Aorta (tissue), 5 donors: ENCODE data around the gene NXPE3. TPM values are rescaled to one million over a fixed set of nuclear protein-coding genes. Genes with fewer than 3 reads are reported as not detected.
A peak's percentile ranks its signal among the peaks of the same experiment; 100 is the strongest.

Source experiments
- ATAC-seq: fragments of 200-7000 bp; cut with Tn5 transposase; one replicate; pipeline ENCODE4 v1.9.1; 2022; ENCODE audit warnings: moderate library complexity; ENCODE audit not compliant: low FRiP score
- DNase-seq, 2 donors: peaks; one replicate each; pipeline ENCODE4 v3.0.0-alpha.2; 2020
- H3K27ac ChIP-seq, 2 donors: one replicate each; pipeline ENCODE4 v1.5.1; 2013; ENCODE audit warnings: low read length in 2 of 2, mild to moderate bottlenecking in 2 of 2, moderate library complexity in 2 of 2, control low read depth in 1 of 2, inconsistent platforms in 1 of 2, low read depth in 1 of 2
- H3K27me3 ChIP-seq, 2 donors: one replicate each; pipeline ENCODE4 v1.6.1; 2013; ENCODE audit warnings: control low read depth in 1 of 2, low read length in 1 of 2, mild to moderate bottlenecking in 1 of 2, moderate library complexity in 1 of 2; ENCODE audit not compliant: insufficient read depth in 2 of 2, control insufficient read depth in 1 of 2
- H3K36me3 ChIP-seq, 2 donors: one replicate each; pipeline ENCODE4 v1.6.1; 2013; ENCODE audit warnings: control low read depth in 1 of 2, low read length in 1 of 2, mild to moderate bottlenecking in 1 of 2; ENCODE audit not compliant: insufficient read depth in 2 of 2, control insufficient read depth in 1 of 2
- H3K4me1 ChIP-seq, 2 donors: one replicate each; pipeline ENCODE4 v1.6.1; 2013; ENCODE audit warnings: low read length in 2 of 2, control low read depth in 1 of 2, mild to moderate bottlenecking in 1 of 2, moderate library complexity in 1 of 2; ENCODE audit not compliant: insufficient read depth in 2 of 2, control insufficient read depth in 1 of 2
- H3K4me3 ChIP-seq, 2 donors: one replicate each; pipeline ENCODE4 v1.5.1; 2013; ENCODE audit warnings: low read length in 2 of 2, control low read depth in 1 of 2, mild to moderate bottlenecking in 1 of 2
- H3K9me3 ChIP-seq: one replicate; pipeline ENCODE4 v1.6.1; 2013; ENCODE audit warnings: mild to moderate bottlenecking, low read length; ENCODE audit not compliant: control insufficient read depth
- WGBS, 2 donors: extraction: QIAGEN DNeasy Blood & Tissue Kit; methylation state at CpG; one replicate each; pipeline ENCODE4 v1.1.7; 2013; 5-methylcytosine and 5-hydroxymethylcytosine counted together
- intact Hi-C, 2 donors: fragments of 100-400 bp; cut with DNase I; formaldehyde crosslinking; loops; one replicate each; pipeline versions ENCODE4 v1.14.2 to v1.15.0; 2022
- polyA plus RNA-seq, 2 donors: library from polyadenylated mRNA; stranded (reverse); fragments of 200-250 nt; gene quantifications; one replicate each; pipeline ENCODE4 v1.2.3, GENCODE V29; 2013
- total RNA-seq, 2 donors: library from RNA; stranded (reverse); fragmentation: NEBNext Ultra II Directional; extraction: Animal tissue kit (Norgen Biotek cat#: 25700); gene quantifications; one replicate each; pipeline ENCODE4 v1.2.1, GENCODE V29; 2021
- donor health status: healthy with polysubstance abuse.
- donor health status: Bipolar disorder and iron deficiency.
- donor health status: DM: no; HTN: no; CAD: no.
- donor health status: DM: no; HTN: no; CAD: no.
- donor health status: DM: yes; HTN: yes; CAD: no.

Gene NXPE3
- total and polyA plus RNA-seq, 4 donors, result 6.4 to 27.2 (median 18.1) TPM

DNA sequence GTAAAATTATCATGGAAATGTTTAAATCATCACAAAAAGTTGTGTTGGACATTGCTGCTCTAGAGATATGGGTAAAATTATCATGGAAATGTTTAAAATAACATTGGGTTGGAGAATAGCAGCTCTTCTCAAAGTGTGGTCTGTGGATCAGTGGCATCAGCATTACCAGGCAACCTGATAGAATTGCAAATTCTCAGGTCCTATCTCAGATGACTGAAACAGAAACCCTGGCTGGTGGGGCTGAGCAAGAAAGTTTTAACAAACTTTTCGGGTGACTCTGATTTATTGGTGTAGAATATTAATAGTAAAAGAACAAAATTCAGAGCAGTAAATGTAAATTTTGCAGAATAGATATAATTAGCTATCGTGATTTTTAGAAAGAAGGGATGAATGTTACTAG lies 28.9 kb downstream of the NXPE3 start:
- intact Hi-C loops, result loop anchor here in 1 of 2 donors (5.0 kb wide), 1 partner anchor 724 kb away; no protein-coding TSS in a partner anchor
- DNase-seq (no peak), ATAC-seq (no peak)
- Histone ChIP-seq H3K4me3 (no peak overlapping the region), H3K9me3 (no peaks in the 10 kb centered on the region), H3K36me3 (no peaks in the 10 kb centered on the region), H3K27ac (no peak overlapping the region), H3K27me3 (no peaks in the 10 kb centered on the region), H3K4me1 (no peaks in the 10 kb centered on the region)
- WGBS, 2 donors, result 87 to 90% methylated on average over 2 of the region's 2 CpGs

DNA sequence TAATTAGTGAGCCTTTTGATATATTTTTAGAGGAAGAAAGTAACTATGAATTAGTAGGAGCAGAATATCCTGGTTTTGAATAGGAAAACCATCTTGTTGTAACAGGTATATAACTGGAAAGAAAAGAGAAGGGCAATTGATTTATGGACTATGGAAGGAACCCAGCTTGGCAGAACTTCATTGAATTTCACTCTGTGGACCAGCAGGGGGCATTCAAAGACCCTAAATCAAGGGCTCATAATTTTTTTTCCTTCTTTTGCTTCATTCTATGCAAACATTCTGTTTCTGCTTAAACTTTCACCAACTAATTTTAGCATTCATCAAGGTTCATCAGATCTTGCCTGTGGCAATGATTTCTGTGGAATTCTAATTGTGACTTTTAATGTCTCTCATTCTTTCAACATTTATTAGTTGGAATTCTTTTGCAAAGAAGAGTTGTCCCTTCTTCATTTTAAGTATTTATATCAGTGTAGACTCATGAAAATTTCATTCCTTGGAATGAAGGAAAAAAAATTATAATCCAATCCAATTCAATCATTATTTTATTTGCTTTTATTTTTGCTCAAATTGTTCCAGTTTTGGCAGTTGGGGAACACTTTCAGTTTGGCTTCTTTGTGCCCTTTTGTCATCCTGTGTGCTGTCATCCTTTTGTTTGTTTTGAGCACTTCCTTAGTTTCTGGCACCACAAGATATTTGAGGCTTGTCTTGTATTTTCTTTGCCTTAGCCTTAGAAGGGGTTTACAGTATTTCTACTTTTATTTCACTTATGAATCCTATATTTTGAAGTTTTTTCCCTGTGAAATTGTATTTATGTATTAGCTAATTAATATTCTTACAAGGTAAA lies 30.4 kb downstream of the NXPE3 start:
- Histone ChIP-seq H3K4me1 (no peaks in the 10 kb centered on the region), H3K9me3 (no peaks in the 10 kb centered on the region), H3K36me3 (no peaks in the 10 kb centered on the region), H3K27ac (no peak overlapping the region), H3K27me3 (no peaks in the 10 kb centered on the region), H3K4me3 (no peak overlapping the region)
- DNase-seq (no peak), ATAC-seq (peak; percentile 60)
- intact Hi-C loops, result loop anchor here (1.0 to 10.0 kb wide), 5 partner anchors 38 to 725 kb away; partner anchors contain the start of gene NFKBIZ (in 1 of the 2)

DNA sequence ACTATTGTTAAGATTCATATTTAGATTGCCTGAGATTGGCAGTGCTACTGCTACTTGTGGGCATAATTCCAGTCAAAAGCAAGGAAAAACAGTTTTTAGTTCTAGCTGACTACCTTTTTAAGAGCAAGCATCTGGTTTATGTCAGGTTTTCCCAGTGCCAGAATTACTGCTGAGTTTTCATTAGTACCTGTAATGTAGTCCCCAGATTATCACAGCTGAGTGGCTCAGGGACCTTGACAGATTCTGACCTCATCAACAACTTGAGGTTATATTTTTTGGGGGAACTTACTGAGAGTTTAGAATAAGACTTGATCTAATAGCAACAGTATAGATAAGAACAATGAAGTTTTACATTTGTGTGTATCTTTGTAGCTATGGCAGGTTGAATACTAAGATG lies 31.0 kb downstream of the NXPE3 start:
- intact Hi-C loops, result loop anchor here (2.0 to 10.0 kb wide), 3 partner anchors 37 to 725 kb away; partner anchors contain the start of gene NFKBIZ (in 1 of the 2)
- Histone ChIP-seq H3K27me3 (no peaks in the 10 kb centered on the region), H3K27ac (no peak overlapping the region), H3K4me3 (no peak overlapping the region), H3K9me3 (no peaks in the 10 kb centered on the region), H3K4me1 (no peaks in the 10 kb centered on the region), H3K36me3 (no peaks in the 10 kb centered on the region)
- ATAC-seq, result no peak
- DNase-seq, result no peak

DNA sequence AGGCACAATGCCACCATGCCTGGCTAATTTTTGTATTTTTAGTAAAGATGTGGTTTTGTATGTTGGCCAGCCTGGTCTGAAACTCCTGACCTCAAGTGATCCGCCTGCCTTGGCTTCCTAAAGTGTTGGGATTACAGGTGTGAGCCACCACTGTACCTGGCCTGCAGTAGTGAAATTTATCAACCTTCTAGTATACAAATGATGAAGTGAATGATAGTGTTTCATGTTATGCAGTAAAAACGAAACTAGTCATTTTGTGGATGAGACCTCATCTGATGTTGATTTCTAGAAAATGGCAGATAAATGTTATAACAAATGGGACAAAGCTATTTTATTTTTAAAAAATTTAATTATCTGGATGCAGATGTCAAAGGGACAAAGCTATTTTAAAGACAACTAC lies 32.9 kb downstream of the NXPE3 start:
- no peak for ATAC-seq
- no peaks in the 10 kb centered on the region for H3K9me3 ChIP-seq
- no peaks in the 10 kb centered on the region for H3K36me3 ChIP-seq
- no peak overlapping the region for H3K27ac ChIP-seq
- no peak overlapping the region for H3K4me3 ChIP-seq
- intact Hi-C loops, result loop anchor here (2.0 to 10.0 kb wide), 3 partner anchors 35 to 723 kb away; partner anchors contain the start of gene NFKBIZ (in 1 of the 2)
- no peaks in the 10 kb centered on the region for H3K27me3 ChIP-seq
- WGBS, 2 donors, result 93 to 94% methylated on average over 2 of the region's 2 CpGs
- H3K4me1 ChIP-seq, result no peaks in the 10 kb centered on the region
- no peak for DNase-seq

DNA sequence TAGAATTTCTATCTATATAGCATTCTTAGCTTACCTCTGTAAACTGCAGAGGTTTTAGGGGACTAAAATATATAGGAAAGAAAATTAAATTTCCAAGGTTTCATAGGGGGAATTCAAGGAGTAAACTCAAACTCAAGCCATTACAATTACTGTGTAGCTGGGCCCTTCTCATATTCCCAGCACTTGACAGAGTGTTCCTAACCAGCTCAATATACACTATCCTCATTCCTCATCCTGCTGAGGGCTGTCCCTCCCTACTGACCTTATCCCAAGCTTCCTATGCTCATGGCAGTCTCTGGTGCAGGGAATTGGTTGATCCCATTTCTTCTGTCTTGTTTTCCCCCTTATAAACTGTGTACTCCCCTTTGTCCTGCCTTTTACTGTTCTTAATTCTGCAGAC lies 33.9 kb downstream of the NXPE3 start:
- intact Hi-C loops, result loop anchor here (5.0 to 10.0 kb wide), 2 partner anchors 34 to 722 kb away; partner anchors contain the start of gene NFKBIZ (in 1 of the 2)
- H3K27me3 ChIP-seq, result no peaks in the 10 kb centered on the region

GRCh38 chr3:101813817-101814440 lies 34.9 kb downstream of the NXPE3 start:
- no peaks in the 10 kb centered on the region for H3K27me3 ChIP-seq
- WGBS, 2 donors, result 57 to 59% methylated on average over 7 of the region's 7 CpGs
- H3K4me1 ChIP-seq, result no peaks in the 10 kb centered on the region
- H3K4me3 ChIP-seq, result no peak overlapping the region
- no peaks in the 10 kb centered on the region for H3K36me3 ChIP-seq
- intact Hi-C loops, result loop anchor here (5.0 to 10.0 kb wide), 2 partner anchors 33 to 721 kb away; partner anchors contain the start of gene NFKBIZ (in 1 of the 2)
- H3K27ac ChIP-seq, result no peak overlapping the region
- ATAC-seq (peak; percentile 75), DNase-seq (no peak)
- no peaks in the 10 kb centered on the region for H3K9me3 ChIP-seq

More for the DNA sequence above, 33.9 kb downstream of the NXPE3 start:
- H3K9me3 ChIP-seq, result no peaks in the 10 kb centered on the region
- H3K27ac ChIP-seq, result no peak overlapping the region
- no peak overlapping the region for H3K4me3 ChIP-seq
- no peaks in the 10 kb centered on the region for H3K36me3 ChIP-seq
- DNase-seq (no peak), ATAC-seq (no peak)
- H3K4me1 ChIP-seq, result no peaks in the 10 kb centered on the region

GRCh38 chr3:101814835-101815234 lies 35.8 kb downstream of the NXPE3 start:
- no peak overlapping the region for H3K27ac ChIP-seq
- intact Hi-C loops, result loop anchor here (5.0 to 10.0 kb wide), 2 partner anchors 32 to 720 kb away; partner anchors contain the start of gene NFKBIZ (in 1 of the 2)

DNA sequence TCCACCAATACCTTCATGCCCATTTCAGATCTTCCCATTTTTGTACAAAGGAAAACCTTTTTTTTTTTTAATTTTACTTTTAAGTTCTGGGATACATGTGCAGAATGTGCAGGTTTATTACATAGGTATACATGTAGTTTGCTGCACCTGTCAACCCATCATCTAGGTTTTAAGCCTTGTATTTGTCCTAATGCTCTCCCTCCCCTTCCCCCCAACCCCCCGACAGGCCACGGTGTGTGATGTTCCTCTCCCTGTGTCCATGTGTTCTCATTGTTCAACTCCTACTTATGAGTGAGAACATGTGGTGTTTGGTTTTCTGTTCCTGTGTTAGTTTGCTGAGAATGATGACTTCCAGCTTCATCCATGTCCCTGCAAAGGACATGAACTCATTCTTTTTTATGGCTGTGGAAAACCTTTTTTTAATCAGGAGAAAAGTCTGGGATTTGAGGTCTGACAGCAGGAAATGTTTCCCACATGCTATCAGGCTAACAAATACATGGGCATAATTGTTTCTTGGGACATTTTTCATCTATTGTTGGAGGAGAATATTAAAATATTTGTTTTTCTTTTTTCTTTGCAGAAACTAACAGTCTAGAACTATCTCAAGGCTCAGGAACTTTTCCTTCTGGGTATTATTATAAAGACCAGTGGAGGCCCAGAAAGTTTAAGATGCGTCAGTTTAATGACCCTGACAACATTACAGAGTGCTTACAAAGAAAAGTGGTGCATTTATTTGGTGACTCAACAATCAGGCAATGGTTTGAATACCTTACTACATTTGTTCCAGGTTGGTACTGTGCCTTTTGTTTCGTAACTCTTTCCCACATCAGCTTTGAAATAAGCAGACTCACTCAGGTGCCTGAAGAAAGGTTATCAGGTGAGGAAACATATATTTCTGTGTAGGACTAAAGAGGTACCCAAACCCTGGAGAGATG lies 37.5 kb downstream of the NXPE3 start:
- DNase-seq (no peak), ATAC-seq (no peak)
- no peaks in the 10 kb centered on the region for H3K9me3 ChIP-seq
- no peak overlapping the region for H3K4me3 ChIP-seq
- no peaks in the 10 kb centered on the region for H3K27me3 ChIP-seq
- intact Hi-C loops, result loop anchor here in 1 of 2 donors (10.0 kb wide), 1 partner anchor 718 kb away; no protein-coding TSS in a partner anchor
- WGBS, 2 donors, result 59 to 62% methylated on average over 4 of the region's 4 CpGs
- H3K4me1 ChIP-seq, result no peaks in the 10 kb centered on the region
- H3K27ac ChIP-seq, result no peak overlapping the region
- peaks cover 0 to 2% of the 10 kb centered on the region in 2 donors for H3K36me3 ChIP-seq

More at GRCh38 chr3:101814835-101815234, 35.8 kb downstream of the NXPE3 start:
- Histone ChIP-seq H3K27me3 (no peaks in the 10 kb centered on the region), H3K4me1 (no peaks in the 10 kb centered on the region), H3K36me3 (no peaks in the 10 kb centered on the region), H3K9me3 (no peaks in the 10 kb centered on the region), H3K4me3 (no peak overlapping the region)
- DNase-seq (no peak), ATAC-seq (no peak)
- WGBS, 2 donors, result 44 to 55% methylated on average over 3 of the region's 3 CpGs
